ENCODE results near the gene LHFPL6. TPM values are rescaled to one million over a fixed set of nuclear protein-coding genes. Genes with fewer than 3 reads are reported as not detected.
"Not testable (repeated sequence)": the region's sequence is repeated elsewhere in the genome, so short reads cannot be mapped to it uniquely, and the experiment has no call there.

Gene LHFPL6
- total RNA-seq, 1 donor from 2014 or later: 49.1 TPM

DNA sequence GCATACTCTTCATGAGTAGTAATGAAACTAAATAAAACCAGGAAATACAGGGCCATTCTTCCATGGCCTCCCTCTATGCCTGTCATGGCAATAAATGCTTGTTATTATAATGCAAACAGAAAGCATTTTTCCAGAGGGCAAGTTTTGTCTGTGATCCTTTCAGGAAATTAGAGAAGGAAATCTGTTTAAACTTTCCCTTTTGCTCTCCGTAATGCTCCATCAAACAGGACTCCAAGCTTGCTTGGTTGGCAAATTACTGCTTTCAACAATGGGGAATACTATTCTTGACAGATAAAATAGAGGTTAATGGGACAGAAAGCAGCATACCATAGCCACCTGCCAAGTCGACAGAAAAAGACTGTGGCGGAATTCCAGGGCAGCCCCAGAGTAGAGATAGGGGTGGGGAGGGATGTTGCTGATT lies 252.5 kb downstream of the LHFPL6 start:
- DNase-seq (ENCODE audit: low spot score): no peak

DNA sequence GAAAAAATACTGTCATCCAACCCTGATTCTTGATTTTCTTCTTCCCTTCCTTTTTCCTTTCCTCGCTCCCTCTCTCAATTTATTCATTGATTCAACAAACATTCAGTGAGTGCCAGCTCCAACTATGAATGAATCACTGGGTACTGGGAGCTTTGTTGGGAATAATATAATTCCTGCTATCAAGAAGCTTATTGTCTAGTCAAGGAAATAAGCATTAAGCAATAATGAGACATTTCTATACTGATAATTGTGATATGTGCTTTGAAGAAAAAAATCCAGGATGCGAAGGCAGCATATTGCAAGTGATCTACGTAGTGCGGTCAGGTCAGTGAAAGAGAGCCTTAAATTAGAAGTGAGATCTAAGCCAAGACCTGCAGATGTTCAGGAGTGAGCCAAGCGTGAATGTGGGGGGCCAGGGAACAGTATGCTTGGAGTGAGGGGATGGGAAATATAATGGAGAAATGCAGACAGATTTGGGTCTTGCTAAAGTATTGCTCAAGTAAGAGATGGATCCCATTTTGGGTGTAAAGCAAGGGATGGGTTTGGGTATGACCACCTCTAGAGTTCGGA lies 253.5 kb downstream of the LHFPL6 start:
- DNase-seq (ENCODE audit: low spot score): no peak

DNA sequence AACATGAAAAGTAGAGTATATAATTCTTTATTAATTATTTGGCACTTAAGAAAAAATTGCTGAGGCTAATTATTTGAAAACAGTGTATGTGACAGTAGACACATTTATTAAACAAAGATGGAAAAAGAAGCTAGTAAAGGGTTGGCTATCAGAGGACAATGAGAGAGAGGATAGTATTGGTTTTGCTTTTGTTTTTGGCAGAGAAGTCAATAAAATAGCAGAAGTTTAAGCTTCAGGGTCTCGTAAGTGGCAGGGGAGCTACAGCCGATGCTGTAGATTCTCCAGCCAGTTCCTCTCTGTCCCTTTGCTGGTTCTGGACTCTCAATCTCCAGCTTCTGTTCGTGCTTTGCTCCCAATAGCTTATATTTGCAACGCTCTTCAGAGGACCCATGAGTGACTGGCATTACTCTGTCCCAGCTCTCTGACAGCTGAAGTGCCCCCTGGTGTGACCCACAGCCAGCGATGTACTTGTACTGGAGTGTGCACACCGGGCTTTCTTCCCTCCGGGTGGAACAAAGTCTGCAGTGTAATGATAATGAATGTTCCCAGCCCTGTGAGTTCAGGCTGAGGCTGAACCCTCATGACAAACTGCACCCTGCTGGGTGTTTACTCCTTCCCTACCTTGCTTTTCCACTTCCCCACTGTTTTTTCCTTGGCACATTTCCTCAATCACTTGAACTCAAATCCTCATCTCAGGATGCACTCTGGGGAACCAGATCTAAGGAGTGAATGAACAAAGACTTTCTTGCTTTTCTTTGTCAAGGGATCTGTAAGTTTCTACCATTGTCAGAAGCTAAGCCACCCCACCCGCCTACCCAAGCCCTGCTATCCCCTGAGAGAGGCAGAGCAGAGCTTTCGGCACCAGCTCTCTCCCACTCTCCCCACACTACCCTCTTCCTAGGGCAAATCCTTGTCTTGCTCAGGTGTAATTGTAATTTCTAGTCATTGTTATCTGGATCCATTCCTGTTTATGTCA lies 254.8 kb downstream of the LHFPL6 start:
- DNase-seq (ENCODE audit: low spot score): no peak

DNA sequence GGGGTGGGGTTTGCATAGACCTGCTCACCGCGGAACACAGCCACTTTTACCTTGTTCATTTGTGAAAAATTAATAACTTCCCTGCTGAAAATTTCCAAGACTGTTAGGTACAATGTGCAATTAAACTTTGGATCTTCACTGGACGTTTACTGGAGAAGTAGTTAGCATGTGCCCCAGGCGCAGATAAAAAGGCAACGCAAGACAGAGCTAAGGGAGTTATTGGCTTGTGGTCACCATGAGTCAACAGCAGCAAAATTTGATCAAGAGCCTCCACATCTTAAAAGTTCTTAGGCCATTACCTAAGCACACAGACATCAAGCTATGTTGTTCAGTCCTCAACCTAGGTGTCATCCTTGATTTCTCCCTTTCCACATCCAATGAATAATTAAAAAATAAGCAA lies 257.0 kb downstream of the LHFPL6 start:
- DNase-seq (ENCODE audit: low spot score): no peak

DNA sequence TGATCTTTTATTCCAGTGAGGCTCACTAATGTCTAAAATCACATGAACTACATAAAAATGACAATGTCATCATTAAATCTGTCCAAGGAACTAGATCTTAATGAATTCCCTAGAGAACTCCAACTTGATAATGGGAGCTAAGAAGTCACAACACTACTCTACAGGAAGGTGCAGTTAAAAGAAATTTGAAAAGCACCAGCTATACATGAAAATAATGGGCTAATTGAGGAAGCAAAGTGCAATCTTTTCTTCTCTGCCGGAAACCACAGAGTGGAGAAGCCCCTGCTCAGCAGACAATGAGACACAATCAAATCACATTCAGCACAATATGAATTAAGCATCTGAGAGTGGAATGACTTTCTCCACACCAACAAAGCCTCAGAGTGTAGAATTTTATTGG lies 261.7 kb downstream of the LHFPL6 start:
- no peak for DNase-seq (ENCODE audit: low spot score)

DNA sequence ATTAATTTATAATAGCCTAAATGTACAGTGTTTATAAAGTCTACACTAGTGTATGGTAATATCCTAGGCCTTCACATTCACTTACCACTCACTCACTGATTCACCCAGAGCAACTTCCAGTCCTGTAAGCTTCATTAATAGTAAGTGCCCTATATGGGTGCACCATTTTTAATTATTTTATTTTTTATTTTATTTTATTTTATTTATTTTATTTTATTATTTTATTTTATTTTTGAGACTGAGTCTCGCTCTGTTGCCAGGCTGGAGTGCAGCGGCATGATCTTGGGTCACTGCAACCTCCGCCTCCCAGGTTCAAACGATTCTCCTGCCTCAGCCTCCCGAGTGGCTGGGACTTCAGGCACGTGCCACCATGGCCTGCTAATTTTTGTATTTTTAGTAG lies 264.9 kb downstream of the LHFPL6 start:
- not testable (repeated sequence) for DNase-seq (ENCODE audit: low spot score)

DNA sequence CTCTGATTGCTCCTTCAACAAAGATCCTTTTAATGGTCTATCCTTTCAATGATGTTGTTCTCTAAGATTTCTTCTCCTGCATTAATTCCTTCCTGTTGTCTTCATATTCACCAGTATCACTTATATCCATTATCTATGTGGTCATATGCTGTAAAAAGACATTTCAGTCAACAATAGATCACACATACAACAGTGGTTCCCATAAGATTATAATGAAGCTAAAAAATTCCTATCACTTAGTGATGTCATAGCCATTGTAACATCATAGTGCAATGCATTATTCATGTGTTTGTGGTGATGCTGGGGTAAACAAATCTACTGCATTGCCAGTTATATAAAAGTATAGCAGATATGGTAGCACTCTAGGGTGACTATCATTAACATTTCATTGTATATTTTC lies 266.1 kb downstream of the LHFPL6 start:
- no peak for DNase-seq (ENCODE audit: low spot score)

DNA sequence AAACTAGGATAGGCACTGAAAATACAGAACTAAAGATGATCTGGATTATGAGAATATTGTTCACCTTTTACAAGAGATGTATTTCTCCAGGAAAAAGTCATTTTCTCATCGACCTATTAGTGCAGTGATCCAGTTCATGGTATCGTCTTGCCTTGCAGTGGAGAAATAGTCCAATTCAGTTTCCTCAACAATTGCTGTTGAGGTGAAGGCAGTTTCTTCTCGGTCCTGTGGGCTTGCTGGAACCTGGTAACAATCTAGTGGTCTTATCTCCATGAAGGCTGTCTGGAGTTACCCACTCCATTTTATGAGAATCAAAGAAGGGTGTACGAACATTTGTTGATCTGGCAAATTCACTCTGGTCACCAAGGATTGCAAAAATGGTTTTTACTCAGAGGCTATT lies 266.8 kb downstream of the LHFPL6 start:
- DNase-seq (ENCODE audit: low spot score): no peak

DNA sequence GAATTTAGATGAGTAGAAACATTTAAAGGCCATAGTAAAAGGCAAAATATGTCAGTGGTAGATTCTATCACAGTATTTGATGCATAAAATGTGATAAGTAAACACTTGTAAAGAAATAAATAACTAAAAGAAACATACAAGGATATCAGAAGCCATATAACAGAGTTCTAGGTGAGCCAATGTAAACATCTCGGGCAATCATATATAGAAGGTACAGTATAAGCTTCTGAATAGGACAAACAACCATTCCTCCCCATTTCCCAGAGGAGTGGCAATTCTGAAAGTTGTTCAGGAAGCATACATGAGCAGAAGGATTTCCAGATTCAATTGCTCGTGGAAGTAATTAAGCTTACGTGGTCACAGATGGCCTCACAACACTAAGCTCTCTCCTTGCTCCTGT lies 267.3 kb downstream of the LHFPL6 start:
- no peak for DNase-seq (ENCODE audit: low spot score)

DNA sequence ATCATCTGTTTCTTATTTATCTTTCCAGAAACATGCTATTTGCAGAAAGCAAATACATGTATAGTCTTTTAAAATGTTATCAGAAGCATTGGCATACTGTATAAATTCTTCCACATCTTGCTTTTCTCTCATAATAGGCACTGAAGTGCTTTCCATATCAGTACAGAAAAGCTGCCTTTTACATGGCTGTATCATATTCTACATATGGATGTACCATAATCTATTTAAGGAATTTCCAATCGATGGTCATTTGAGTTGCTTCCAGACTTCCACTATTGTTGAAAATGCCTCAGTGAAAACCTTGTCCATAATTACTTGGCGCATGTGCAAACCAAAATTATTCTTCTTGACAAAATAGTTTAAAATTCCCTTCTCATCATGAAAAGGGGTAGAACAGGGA lies 272.5 kb downstream of the LHFPL6 start:
- no peak for DNase-seq (ENCODE audit: low spot score)

DNA sequence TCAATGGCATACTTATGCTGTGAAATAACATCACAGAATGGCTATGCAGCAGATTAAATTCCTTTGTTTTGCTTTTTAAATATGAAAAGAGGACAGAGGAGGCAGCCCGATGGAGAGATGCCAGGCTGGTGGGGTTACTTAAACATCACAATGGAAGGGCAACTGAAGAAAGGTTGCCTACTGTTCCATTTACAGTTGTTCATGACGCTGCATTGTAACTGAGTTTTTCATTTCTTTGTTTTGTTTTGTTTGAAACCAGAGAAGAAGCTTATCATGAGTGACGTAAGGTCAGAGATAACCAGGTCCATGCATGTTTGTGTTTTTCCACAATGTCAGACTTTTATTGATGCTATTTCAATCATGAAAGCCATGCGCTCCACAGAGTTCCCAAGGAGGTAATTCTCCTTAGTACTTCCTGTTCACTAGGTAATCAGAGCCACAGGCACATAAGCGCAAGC lies 273.8 kb downstream of the LHFPL6 start:
- DNase-seq (ENCODE audit: low spot score): no peak

DNA sequence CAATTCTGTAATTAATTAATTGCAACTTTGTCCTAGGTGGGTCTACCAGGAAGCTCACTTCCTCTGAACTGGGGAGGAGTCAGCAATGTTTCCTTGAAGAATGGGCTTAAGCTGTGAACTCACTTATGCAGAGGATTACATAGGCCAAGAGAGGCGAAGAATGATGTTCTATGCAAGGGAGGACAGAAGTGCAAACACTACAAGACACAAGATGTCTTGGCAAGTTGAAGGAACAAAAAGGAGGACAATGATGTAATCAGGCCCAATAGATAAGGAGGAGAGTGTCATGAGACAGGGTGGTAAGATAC lies 275.9 kb downstream of the LHFPL6 start:
- no peak for DNase-seq (ENCODE audit: low spot score)

DNA sequence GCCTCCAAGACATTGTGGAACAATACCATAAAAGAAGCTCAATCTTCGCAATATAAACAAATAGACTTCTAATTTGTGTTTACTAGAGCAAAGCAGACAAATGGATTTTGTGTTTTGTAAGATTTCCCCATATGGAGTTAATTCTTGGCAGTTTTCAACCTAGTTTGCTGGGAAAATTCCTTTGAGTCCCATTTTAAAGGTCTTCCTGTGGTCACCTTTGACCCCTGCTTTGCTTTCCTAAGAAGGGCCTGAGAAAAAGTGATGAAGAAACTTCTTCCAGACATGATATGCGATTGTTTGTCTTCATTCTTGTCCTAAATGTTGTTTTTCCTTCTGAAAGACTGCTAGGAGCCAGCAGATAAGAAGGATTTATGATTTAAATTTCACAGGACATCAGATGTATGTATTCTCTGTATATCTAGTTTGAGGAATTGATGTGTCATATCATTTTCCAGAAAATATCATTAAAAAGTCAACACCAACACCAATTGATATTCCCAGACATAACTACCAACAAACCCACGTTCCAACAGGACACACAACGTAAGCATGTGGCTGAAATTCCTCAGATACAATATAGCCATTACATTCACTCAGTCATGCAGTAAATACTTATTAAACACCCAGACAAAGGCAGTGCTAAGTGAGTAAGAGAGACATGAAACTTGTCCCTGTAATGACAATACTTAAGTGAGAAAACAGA lies 276.4 kb downstream of the LHFPL6 start:
- no peak for DNase-seq (ENCODE audit: low spot score)

DNA sequence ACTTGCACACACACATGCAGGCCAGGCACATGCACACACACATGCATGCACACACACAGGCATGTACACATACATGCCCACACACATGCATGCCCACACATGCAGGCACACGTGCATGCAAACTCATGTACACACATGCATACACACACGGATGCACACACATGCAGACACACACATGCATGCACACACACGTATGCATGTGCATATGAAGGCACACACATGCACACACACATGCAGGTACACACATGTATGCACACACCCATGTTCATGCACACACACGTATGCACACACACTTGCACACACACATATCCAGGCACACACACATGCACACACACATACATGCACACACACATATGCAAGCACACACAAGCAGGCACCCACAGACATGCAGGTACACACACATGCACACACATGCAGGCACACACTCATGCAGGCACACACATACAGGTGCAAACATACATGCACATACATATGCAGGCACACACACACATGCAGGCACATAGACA lies 278.1 kb downstream of the LHFPL6 start:
- DNase-seq (ENCODE audit: low spot score): no peak

DNA sequence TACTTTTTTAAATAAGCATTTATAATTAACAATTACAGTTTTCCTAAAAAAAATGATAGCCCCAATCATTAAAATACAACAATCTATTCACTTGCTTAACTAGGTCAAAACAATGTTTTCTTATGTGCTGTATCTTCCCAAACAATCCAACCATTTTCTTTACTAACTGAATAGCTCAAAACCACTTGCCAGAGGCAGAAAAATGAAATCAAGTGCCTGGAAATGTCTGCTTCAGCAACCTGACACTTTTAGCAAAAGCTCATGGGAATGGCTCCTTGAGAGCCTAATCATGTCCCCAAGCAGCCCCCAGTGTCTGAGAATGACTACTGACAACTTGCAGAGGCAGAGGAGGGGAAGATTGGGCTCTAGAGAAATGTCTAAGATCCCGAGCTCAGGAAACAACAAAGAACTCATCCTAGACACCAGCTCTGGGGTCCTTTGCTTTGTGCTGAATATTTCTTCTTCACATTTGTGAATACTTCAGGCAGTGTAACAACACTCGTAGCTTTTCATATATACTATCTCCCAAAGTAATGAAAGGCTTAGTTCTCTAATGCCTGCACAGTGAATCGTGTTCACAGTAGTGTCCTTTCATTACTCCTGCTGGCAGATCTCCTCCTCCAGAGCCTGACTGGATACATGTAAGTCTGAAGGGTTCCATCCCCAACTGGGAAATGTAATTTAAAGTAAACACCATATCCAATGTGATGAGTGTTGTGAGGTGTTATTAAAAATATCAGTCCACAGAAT lies 280.0 kb downstream of the LHFPL6 start:
- DNase-seq (ENCODE audit: low spot score): no peak

DNA sequence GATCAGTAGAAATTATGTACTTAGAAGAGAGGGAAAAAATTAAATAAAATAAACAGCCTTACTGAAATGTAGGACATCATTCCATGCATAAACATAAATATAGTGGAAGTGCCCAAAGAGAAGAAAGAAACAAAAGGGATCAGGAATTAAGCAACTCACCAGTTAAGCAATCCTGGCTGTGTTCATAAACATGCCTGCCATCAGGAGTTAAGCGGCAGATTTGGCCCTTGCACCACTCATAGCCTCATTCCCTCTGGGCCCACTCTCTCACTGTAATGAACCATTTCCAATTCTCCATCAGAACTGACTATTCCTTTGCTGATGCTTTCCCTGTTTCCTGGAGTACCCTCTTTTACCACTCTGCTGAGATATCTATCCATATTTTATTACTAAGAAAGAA lies 281.4 kb downstream of the LHFPL6 start:
- no peak for DNase-seq (ENCODE audit: low spot score)

DNA sequence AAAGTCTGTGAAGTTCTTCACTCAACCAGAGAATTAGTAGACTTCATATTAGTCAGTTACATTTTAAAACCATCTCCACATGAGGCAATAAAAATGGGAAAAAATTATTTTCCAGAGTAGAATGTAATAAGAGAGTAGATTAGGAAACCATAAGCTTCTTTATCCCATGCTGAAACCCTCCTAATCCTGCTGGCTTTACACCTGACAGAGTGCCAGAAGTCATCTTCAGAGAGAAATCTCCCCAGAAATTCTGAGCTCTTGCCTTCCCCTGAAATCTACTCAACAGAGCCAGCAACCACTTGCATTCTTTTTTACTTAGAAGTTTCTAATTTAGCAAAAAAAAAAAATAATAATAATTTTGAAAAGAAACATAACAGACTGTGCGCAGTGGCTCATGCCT lies 284.8 kb downstream of the LHFPL6 start:
- no peak for DNase-seq (ENCODE audit: low spot score)

DNA sequence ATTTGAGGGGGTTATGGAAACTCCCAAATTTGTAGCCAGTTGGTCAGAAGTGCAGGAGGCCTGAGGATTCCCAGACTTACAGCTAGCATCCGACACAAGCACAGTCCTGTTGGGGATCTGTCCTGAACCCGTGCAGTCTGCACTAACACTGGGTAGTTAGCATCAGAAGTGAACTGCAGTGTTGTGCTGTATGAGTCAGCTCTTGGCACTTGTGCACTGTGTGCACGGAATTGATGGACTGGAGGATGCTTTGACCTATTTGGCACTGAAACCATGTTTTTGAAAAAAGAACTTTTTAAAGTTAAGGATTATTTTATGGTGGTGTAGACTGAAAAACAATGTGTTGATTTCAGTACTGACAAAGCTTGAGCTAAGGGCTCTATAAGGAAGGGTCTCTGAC lies 285.7 kb downstream of the LHFPL6 start:
- DNase-seq (ENCODE audit: low spot score): no peak

DNA sequence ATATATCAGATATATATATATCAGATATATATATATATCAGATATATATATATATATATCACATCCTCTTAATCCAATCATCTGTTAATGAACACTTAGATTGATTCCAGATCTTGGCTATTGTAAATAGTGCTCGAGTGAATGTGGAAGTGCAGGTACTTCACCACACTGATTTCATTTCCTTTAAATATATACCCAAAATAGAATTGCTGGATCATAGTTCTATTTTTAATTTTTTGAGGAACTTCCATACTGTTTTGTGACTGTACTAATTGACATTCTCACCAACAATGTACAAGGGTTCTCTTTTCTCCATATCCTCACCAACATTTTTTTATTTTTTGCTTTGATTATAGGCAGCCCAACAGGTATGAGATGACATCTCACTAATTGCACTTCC lies 287.2 kb downstream of the LHFPL6 start:
- no peak for DNase-seq (ENCODE audit: low spot score)

DNA sequence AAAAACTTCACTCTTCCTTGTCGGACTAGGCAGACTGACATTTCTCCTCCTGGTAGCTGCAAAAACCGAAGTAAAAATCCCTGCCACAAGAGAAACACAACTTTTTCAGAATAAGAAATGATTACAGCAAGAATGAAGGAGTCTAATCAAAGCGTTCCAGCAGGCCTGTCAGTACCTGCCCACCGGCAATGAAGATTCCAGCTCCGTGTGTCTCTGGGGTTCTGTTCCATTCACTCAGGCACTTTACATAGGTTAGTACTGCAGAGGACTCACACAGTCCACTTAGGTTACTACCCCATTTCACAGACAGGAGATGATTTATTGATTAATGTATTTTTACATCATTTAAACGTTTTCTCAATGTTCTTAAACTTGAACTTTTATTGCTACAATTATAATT lies 289.3 kb downstream of the LHFPL6 start:
- no peak for DNase-seq (ENCODE audit: low spot score)

DNA sequence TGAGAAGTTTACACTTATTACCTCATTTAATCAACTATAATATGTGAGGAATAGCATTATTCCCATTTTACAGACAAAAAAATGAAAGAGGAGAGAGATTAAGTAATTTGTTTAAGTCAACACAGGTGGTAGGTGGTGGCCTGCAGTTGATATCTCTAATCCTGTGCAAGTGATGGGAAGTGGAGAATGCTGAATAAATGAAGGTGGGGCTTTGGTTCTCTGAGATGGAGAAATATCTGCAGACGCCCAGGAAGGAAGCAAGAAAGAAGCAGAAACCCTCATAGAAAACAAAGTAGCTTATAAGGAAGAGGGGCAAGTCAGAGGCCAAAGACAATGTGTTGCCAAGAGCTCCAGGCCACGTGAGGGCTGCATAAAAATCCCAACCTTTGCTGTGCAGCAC lies 290.4 kb downstream of the LHFPL6 start:
- no peak for DNase-seq (ENCODE audit: low spot score)

DNA sequence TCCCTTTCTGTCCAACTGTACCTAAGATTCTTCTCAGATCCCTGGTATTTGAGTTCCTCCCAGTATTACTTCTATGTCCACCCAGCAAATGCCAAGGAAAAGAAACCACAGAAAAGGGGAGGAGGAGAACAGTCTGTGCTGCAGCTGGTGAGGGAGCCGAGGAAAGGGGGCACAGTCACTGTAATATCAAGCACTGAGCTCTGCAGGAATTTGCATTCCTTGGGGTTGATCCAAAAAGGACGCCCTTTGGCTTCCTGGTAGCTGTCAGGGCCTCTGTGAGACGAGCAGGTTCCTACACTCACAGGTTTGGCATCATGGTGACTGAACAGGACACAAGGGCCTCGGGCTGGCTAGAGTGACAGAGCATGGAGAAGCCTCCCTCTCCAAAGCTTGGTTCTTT lies 291.4 kb downstream of the LHFPL6 start:
- no peak for DNase-seq (ENCODE audit: low spot score)
